GM18873 (cell line): ENCODE data around the gene POLD3.

ENCODE experiments used
- ATAC-seq: cut with Tn5 transposase; IDR thresholded peaks from one replicate; pipeline ENCODE4 v1.9.1; 2021; ENCODE audit warnings: mild to moderate bottlenecking, moderate library complexity, moderate number of reproducible peaks; ENCODE audit not compliant: unreplicated experiment, low FRiP score

POLD3 gene, protein sequence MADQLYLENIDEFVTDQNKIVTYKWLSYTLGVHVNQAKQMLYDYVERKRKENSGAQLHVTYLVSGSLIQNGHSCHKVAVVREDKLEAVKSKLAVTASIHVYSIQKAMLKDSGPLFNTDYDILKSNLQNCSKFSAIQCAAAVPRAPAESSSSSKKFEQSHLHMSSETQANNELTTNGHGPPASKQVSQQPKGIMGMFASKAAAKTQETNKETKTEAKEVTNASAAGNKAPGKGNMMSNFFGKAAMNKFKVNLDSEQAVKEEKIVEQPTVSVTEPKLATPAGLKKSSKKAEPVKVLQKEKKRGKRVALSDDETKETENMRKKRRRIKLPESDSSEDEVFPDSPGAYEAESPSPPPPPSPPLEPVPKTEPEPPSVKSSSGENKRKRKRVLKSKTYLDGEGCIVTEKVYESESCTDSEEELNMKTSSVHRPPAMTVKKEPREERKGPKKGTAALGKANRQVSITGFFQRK

DNA sequence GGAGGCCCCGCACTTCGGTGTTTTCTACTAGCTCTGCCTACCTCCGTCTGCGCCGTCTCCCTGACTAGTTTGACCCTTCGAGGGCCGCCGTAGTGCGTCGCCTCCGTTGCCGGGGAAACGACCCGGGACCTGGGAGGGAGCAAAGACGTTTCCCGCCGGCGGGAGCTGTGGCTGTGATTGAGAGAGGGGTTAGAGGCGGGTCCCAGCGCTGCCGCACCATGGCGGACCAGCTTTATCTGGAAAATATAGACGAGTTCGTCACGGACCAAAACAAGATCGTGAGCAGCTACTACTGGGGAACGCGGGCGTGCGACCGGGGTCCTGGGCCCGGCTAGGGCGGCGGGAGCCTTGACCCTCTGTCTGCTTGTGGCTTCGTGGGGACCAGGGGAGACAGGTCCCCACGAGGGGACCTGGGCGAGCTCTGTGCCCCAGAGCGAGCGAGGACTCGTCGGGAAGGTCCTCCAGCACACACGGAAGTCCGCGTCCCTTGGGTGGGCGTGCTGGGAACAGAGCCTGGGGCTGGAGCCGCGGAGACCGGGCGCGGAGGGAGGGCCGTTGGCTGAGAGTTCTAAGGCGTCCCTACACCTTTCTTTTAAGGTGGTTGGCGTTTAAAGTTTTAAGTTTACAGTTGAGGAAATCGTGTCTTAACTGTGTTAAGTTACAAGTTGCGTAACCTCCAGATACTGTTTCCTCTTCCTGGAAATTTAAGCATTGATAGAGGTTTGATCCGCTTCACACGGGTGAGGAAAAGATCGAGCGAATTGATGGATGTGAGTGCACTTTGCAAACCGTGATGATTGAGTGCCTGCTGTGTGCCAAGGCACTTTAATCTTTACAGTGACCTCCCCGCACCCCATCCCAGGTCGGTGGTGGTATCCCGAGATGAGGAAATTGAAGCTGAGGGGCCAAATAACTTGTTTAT, at the start of gene POLD3:
Gene POLD3, plus strand, starts transcription at position 142 of the 922 bp plus-strand sequence. Its CDS starts 77 bp downstream, at position 219.
- peak; percentile 79 for ATAC-seq

DNA sequence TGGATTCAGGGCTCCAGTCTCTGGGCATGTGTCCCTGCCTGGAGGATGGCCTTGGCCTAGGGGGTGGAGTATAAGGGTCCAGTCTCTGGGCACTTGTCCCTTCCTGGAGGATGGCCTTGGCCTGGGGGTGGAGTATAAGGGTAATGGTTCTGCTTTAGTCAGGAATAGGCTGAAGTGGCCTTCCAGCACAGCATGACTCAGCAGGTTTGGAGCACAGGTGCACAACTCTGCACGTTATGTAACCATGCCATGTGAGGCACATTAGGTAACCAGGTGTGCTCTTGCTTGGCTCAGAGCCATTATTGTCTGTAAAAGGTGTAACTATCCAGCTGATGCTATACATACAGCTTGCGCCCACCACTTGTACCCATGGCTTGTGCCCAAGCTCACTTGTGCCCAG, 48.4 kb upstream of the POLD3 start:
- ATAC-seq, result no peak

DNA sequence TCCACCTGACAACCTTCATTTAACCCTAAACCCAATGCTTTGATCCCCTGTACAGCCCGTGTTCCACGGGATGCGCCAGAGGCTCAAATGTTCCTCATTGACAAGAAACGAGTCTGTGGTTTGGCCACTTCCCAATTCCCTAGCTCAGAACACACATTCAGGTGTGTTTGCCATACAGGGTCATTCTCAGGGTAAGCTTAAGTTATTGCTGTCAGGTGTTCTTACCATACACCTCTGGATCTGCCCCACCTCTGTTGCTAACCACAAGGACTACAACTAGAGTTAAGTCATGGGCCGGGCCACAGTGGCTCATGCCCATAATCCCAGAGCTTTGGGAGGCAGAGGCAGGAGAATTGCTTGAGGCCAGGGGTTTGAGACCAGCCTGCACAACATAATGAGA, 45.6 kb upstream of the POLD3 start:
- ATAC-seq, result no peak

DNA sequence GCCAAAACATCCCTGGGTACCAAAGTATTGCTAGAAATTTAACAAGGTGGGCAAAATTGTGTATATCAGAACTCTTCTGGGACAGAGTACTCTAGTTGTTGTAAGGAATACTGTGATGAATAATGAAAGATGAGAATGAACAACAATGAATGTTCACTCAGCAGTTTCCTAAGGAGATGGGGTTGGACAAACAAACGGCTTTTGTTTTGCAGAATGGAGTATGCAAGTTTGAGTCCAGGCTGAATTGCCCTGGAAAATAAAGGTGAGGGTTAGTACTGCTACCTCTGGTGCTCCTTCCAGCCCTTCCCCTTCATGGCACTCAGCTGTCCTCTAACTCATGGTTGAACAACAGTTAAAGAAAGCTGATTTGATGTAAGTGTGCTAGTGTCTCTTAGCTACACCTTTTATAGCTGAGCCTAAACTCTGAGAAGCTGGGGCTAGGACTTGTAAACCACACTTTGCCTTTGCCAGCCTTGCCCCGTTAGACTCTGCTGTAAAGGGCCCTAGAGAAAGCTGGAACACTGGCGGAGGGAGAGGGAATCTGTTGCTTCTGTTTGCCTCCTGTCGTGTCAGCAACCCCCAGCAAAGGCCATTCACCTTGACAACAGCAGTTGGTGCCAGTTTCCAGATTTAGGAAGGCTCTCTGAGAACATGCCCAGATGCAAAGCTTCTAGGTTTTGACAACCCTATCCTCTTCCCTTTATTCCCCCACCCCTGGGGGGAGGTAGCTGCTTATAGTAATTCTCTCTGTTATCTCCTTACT, 41.2 kb upstream of the POLD3 start:
- no peak for ATAC-seq

DNA sequence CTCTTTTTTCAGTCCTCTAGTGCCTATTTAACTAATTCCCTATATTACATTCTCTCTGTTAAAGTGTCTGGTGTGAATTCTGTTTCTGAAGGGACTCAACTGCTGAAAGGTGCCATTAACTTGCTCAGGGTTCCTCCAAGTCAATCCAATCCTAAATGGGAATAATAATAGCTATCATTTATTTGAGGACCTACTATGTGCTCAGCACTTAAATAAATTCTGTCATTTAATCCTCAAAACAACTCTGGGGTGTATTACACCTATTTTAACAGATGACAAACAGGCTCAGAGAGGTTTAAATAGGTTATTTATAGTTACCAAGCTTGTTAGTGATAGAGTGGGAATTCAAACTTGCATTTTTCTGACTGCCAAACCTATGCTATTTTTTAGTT, 40.6 kb upstream of the POLD3 start:
- ATAC-seq, result no peak

DNA sequence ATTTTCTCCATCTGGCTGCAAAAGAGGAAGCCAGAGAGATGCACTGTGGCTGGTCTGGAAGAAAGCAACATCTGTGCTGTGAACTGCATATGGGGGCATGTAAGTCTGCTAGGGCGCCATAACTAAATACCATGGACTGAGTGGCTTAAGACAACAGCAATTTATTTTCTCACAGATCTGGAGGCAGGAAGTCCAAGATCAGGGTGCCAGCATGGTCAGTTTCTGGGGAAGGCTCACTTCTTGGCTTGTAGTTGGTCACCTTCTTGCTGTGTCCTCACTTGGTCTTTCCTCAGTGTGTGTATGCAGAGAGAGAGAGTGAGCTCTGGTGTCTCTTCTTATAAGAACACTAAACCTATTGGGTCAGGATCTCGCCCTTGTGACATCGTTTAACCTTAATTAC, 34.9 kb upstream of the POLD3 start:
- ATAC-seq, result no peak

DNA sequence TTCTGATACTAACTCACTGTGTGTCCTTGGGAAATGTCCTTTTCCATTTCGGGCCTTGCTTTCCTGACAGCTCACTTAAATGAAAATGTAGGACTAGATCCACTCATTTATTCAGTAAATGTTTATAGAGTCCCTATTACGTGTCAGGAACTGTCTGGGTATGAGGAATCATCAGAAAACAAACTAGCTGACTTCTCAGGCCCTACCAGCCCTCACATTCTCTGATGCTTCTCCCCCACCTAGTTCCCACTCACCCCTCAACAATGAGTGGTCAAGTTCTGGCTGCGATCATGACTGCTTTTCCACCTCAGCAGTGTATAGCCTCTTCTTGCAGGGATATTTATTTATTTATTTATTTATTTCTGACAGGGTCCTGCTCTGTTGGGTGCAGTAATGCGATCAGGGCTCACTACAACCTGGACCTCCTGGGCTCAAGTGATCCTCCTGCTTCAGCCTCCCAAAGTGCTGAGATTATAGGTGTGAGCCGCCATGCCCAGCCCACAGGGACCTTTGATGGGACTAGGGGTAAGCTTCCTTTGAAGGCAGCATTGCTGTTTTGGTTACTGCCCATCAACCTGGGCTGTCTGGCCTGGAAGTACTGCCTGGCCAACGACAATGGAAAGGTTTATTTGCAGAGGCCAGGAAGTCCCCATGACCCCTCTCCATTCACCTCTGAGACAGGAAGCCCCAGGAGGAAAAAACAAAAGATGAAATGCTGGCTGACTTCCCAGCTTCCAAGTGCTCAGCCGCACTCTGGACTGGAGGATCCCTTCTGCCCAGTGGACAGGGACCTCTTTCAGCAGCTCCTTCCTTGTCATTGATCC, 33.1 kb upstream of the POLD3 start:
- no peak for ATAC-seq

DNA sequence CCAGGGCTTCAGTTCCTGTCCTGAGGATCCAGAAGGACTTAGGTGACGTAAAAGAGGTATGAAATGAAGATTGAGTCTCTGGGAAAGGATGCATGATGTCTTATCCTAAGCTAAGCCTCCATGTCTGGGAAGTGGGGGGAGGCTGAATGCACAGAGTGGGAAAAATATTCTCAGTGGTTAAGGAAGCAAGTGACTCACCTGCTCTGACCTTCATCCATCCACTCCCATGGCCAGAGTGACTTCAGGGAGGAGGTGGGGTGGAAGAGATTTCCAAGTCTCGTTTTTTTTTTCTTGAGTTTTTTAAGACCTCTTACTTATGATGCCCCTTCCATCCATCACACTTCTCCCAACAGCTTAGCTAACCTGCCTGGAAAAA, 32.5 kb upstream of the POLD3 start:
- ATAC-seq, result no peak

DNA sequence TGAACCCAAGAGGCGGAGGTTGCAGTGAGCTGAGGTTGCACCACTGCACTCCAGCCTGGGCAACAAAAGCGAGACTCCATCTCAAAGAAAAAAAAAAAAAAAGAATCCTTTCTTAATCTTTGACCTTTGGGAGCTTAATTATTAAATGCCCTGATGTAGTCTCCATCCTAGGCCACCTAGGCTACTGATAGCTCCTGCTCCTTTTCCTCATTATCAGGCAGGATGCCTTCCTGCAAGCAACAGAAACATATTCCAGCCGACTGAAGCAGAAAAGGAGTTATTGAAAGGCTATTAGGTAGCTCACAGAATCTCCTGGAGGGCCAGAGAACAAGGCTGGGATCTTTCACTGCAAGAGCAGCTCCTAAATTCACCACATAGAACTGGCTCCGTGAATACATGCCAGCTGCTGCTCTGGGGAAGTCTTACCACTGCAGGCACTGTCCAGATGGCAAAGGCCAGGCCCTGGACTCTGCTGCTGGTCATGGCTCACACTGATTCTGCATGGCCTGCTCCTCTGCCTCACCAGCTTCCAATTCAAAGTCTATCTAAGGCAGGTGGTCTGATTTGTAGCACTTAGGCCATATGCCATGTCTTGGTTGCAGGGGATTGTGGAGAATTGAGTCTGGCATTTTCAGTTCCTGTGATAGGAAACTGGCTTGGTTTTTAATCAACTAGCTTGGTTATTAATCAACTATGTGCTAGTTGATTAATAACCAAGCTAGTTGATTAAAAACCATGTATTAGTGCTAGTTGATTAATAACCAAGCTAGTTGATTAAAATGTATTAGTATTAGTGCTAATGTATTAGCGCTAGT, 26.0 kb upstream of the POLD3 start:
- no peak for ATAC-seq

DNA sequence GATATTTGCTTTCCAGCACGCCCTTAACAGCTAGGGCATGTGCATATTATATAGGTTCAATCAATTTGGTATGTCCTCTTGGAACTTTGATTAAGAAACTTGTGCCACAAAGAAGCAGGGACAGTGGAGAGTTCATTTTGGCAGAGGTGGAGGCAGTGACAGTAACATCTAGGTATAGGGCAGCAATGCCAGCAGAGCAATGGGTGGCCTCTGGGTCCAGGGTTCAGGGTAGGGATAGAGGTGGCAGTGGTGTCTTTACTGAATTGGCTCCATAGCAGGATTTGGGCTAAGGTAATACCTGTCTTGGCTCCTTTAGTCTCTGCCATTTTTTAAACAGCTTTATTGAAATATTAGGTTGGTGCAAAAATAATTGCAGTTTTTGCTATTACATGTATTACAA, 24.4 kb upstream of the POLD3 start:
- ATAC-seq, result no peak

DNA sequence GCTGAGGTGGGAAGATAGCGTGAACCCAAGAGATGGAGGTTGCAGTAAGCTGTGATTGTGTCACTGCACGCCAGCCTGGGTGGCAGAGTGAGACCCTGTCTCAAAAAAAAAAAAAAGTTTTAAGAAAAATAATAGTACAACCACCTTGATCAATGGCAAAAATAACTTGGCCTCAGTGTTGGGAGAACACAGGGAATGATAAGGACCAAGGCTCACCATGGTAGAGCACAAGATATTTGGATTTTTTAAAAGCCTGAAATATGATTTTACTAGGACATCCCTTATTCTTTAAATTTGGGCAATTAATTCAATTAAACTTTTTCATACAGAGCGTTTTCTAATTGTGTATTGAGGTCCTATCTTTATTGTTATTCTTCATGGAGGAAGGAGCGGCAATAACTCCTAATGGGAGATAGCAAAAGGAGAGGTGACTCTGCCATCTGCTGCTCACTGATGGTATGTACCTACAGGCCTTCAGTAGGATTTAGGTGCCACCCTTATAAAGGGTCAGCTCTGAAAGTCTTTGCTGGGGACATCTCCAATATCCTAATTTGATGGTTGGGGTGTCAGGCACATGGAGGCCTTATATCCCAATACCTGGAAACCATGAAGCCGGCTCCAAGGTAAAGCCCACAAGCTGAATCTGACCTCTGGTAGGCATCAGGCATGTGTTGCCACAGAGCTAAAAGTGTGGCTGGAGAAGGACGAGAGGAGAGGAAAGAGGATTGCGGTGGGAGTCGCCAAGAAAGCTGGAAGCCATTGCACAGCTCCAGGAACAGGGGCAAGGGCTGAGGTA, 21.9 kb upstream of the POLD3 start:
- no peak for ATAC-seq

DNA sequence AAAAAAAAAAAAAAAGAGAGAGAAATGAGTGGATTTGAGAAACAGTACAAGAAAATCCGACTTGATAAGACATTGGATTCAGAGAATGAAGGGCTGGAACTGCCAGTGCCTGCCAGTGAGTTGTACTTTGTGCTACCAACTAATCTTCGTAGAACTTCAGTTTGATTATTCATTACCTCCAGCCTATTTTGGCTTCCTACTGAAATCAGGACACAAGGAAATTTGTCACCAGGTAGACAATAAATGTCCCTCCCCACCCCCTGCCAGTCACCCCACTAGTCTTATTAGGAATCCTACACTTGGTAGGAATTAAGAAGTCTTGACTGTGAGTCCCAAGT, 21.4 kb upstream of the POLD3 start:
- ATAC-seq, result no peak

DNA sequence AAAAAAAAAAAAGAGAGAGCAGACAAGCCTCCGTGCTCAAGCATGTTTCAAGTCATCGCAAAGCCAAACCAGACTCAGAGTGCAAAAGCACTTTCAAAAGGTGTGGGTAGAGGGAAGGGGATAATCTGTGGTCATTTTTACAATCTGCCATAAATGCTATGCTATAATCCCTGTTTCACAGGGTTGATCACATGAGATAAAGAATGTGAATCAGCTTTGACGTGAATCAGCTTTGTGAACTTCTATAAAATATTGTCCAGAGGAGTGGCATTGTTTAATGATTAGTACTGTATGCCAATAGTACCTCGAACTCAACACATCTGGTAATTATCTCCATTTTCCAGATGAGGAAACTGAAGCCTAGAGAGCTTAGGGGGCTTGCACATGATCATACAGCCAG, 20.0 kb upstream of the POLD3 start:
- ATAC-seq, result no peak

DNA sequence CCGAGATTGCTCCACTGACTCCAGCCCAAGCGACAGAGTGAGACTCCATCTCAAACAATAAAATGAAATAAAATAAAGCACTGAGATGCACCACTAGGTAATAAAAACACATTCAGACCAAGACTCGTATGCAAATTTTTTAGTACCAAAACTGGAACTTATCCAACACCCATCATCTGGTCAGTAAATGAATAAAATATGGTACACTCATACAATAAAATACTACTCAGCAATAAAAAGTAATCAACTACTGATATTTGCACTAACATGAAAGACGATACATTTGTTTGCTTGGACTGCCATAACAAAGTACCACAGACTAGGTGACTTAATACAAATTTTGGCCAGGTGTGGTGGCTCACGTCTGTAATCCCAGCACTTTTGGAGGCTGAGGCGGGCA, 17.8 kb upstream of the POLD3 start:
- ATAC-seq, result no peak

DNA sequence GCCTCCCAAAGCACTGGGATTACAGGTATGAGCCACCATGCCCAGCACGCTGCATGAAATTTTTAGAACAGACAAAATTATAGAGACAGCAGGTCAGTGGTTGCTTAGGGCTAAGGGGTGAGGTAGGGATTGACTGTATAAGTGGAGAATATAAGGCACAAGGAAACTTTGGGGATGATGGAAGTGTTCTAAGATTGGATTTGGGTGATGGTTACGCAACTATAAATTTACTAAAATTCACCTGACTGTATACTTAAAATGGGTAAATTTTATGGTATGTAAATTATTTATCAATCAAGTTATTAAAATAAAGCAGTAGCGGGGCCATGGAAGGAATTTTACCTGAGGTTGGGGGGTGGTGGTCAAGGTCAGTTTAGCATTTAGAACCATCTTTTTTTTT, 16.4 kb upstream of the POLD3 start:
- no peak for ATAC-seq

DNA sequence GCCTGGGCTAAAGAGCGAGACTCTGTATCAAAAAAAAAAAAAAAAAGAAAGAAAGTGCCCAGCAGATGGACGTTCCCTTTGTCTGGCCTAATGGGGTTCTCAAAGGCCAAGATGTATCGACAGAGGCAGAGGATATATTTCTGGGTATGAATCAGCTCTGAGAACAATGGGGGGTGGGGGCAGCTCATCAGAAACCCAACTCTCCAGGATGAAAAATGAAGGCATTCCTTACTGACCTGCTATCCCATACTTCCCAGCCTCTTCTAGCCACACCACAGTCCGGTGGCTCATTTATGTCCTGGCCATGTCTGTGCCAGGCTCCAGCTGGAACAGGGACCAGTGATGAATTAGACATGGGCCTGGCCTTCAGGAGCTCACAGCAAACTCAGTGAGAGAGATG, 15.2 kb upstream of the POLD3 start:
- ATAC-seq, result no peak

DNA sequence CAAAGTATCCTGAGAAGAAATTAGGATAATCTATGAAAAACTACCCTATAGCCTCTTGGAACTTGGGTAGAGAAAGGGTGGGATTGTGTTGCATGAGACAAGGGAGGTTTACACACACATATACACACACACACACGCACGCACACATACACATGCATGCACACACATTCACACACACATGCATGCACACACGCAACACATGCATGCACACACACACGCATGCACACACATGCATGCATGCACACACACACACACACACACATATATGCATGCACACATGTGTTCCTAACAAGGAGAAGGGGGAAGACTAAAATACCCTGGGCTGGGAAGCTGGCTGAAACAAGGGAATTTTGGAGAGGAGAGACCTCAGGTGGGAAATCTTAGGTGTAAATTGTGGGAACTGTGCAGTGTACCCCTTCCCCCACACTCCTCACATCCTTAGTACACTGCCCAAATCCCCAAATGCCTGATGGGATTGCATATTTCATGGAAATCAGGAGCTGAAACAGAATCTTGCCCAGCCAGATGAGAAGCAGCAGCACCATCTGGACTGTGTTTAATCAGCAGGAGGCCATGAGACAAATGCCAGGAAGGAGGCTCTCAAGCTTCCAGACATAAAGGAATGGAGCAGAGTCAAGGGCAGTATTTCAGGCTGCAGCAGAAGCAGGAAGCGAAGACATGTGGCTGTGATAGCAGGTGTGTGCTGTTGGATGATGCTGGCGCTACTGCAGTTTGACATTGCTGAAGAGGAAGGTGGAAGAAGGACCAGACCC, 14.6 kb upstream of the POLD3 start:
- no peak for ATAC-seq
